Lung (tissue), 12 donors: ENCODE data around the gene ATP7B. TPM values are rescaled to one million over a fixed set of nuclear protein-coding genes. Genes with fewer than 3 reads are reported as not detected.

Source experiments
- ATAC-seq: fragments of 200-7000 bp; cut with Tn5 transposase; one replicate; pipeline ENCODE4 v1.9.1; 2020; ENCODE audit warnings: moderate number of reproducible peaks; ENCODE audit not compliant: insufficient read depth, low FRiP score
- DNase-seq, 3 donors: peaks; one replicate each; pipeline ENCODE4 v3.0.0-alpha.2; 2013 to 2017
- H3K27ac ChIP-seq, 2 donors: one replicate each; pipeline ENCODE4 v1.5.1; 2013; ENCODE audit warnings: mild to moderate bottlenecking in 2 of 2, moderate library complexity in 2 of 2, control low read depth in 1 of 2, inconsistent platforms in 1 of 2, low read depth in 1 of 2, low read length in 1 of 2
- H3K27me3 ChIP-seq, 3 donors: one replicate each; pipeline ENCODE4 v1.5.1; 2013; ENCODE audit warnings: low read length in 2 of 3; ENCODE audit not compliant: control insufficient read depth in 3 of 3, insufficient read depth in 3 of 3
- H3K36me3 ChIP-seq, 4 donors: one replicate each; pipeline ENCODE4 v1.5.1; 2013; ENCODE audit warnings: low read length in 4 of 4, mild to moderate bottlenecking in 1 of 4, moderate library complexity in 1 of 4; ENCODE audit not compliant: control insufficient read depth in 4 of 4, insufficient read depth in 4 of 4
- H3K4me1 ChIP-seq, 5 donors: one replicate each; pipeline ENCODE4 v1.5.1; 2013; ENCODE audit warnings: low read length in 5 of 5, mild to moderate bottlenecking in 2 of 5, moderate library complexity in 1 of 5; ENCODE audit not compliant: control insufficient read depth in 5 of 5, insufficient read depth in 5 of 5
- H3K4me3 ChIP-seq: one replicate; pipeline ENCODE4 v1.5.1; 2013; ENCODE audit warnings: mild to moderate bottlenecking, control low read depth, moderate library complexity
- H3K9ac ChIP-seq, 2 donors: one replicate each; pipeline ENCODE4 v1.5.1; 2013; ENCODE audit warnings: low read length in 2 of 2, control low read depth in 1 of 2; ENCODE audit not compliant: insufficient read depth in 1 of 2
- H3K9me3 ChIP-seq, 4 donors: one replicate each; pipeline ENCODE4 v1.5.1; 2013; ENCODE audit warnings: low read length in 3 of 4, mild to moderate bottlenecking in 1 of 4, moderate library complexity in 1 of 4; ENCODE audit not compliant: control insufficient read depth in 4 of 4, insufficient read depth in 3 of 4
- WGBS, 2 donors: extraction: QIAGEN DNeasy Blood & Tissue Kit; methylation state at CpG; one replicate each; pipeline ENCODE4 v1.1.7; 2013; 5-methylcytosine and 5-hydroxymethylcytosine counted together
- polyA plus RNA-seq, 2 donors: library from polyadenylated mRNA; stranded (reverse); fragments of 200-250 nt; gene quantifications; one replicate each; pipeline ENCODE4 v1.2.1, GENCODE V29; 2013
- total RNA-seq, 2 donors: library from RNA; depleted of rRNA in 1 of 2; stranded (reverse); fragments of >200 nt in 1 of 2; gene quantifications; one replicate each; pipeline ENCODE4 v1.2.1, GENCODE V29; 2014 to 2021
- TF ChIP-seq, protein P1 (sequence below): IDR thresholded peaks from 2 replicates; pipeline ENCODE4 v1.5.1; 2012; ENCODE audit warnings: mild to moderate bottlenecking; ENCODE audit errors: control extremely low read depth, extremely low read depth
- donor health status: control.
- donor health status: control.
- donor health status: Bipolar disorder and iron deficiency.
- donor health status: healthy.
- donor health status: DM: yes; HTN: yes; CAD: no.

Gene ATP7B
- total and polyA plus RNA-seq, 4 donors = 1.4 to 10.2 (median 4.4) TPM

GRCh38 chr13:51914137-51914493, 97.1 kb downstream of the ATP7B start:
- H3K9ac ChIP-seq = no peak overlapping the region
- ATAC-seq = no peak
- H3K27ac ChIP-seq = no peak overlapping the region
- 76 to 85% methylated on average over 7 of the region's 7 CpGs for WGBS, 2 donors
- H3K36me3 ChIP-seq = peaks cover 0 to 1% (median 0%) of the 10 kb centered on the region in 4 donors
- TF ChIP-seq, protein P1, sequence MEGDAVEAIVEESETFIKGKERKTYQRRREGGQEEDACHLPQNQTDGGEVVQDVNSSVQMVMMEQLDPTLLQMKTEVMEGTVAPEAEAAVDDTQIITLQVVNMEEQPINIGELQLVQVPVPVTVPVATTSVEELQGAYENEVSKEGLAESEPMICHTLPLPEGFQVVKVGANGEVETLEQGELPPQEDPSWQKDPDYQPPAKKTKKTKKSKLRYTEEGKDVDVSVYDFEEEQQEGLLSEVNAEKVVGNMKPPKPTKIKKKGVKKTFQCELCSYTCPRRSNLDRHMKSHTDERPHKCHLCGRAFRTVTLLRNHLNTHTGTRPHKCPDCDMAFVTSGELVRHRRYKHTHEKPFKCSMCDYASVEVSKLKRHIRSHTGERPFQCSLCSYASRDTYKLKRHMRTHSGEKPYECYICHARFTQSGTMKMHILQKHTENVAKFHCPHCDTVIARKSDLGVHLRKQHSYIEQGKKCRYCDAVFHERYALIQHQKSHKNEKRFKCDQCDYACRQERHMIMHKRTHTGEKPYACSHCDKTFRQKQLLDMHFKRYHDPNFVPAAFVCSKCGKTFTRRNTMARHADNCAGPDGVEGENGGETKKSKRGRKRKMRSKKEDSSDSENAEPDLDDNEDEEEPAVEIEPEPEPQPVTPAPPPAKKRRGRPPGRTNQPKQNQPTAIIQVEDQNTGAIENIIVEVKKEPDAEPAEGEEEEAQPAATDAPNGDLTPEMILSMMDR = no peak
- H3K9me3 ChIP-seq = no peaks in the 10 kb centered on the region
- DNase-seq = no peak
- H3K4me3 ChIP-seq = no peak overlapping the region
- H3K27me3 ChIP-seq = no peaks in the 10 kb centered on the region
- H3K4me1 ChIP-seq = peaks cover 0 to 6% (median 0%) of the 10 kb centered on the region in 5 donors

DNA sequence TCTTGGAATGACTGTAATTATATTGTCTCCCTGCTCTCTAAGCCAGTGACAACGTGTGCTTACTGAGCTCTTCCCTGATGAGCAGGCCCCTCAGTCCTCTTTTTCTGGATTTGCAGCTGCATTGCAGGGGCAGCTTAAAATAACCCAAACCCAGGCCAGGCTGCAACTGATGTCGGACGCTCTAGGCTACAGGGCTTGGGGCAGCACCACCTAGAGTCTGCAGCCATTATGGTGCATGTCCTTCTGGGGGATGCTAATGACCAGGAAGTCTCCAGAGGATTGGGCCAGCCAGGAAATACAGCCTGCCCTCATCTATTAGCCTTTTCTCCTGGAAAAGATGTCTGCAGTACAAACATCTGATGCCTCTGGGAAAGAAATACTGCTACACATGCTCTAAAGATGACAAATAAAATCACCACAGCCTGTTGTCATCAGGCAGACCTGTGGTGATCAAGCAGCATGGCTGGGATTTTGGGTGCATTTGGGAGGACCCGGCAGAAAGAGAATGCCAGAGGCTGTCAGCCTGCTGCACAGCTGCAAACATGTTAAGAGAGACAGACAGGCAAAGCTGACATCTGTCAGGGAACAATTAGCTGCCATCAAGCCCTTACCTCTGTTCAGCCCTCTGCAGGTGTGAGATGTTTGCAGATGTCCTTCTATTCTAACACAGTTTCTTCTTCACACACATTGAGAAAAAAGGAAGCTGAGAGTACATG, 97.7 kb downstream of the ATP7B start:
- no peak overlapping the region for H3K9ac ChIP-seq
- H3K9me3 ChIP-seq = no peaks in the 10 kb centered on the region
- peaks cover 0 to 6% (median 0%) of the 10 kb centered on the region in 5 donors for H3K4me1 ChIP-seq
- ATAC-seq (no peak), DNase-seq (peak in 2 of 3 donors; percentile 11 to 17)
- peaks cover 0 to 1% (median 0%) of the 10 kb centered on the region in 4 donors for H3K36me3 ChIP-seq
- TF ChIP-seq, protein P1 = no peak
- 70 to 81% methylated on average over 4 of the region's 4 CpGs for WGBS, 2 donors
- no peak overlapping the region for H3K27ac ChIP-seq
- H3K27me3 ChIP-seq = no peaks in the 10 kb centered on the region
- H3K4me3 ChIP-seq = no peak overlapping the region

GRCh38 chr13:51912511-51913225, 98.6 kb downstream of the ATP7B start:
- no peak overlapping the region for H3K9ac ChIP-seq
- peak; percentile 11 to 22 (median 13) for DNase-seq
- H3K27me3 ChIP-seq = no peaks in the 10 kb centered on the region
- H3K4me3 ChIP-seq = no peak overlapping the region
- peaks cover 0 to 6% (median 0%) of the 10 kb centered on the region in 5 donors for H3K4me1 ChIP-seq
- no peak for ATAC-seq
- TF ChIP-seq, protein P1 = no peak
- peaks cover 0 to 1% (median 0%) of the 10 kb centered on the region in 4 donors for H3K36me3 ChIP-seq
- H3K9me3 ChIP-seq = no peaks in the 10 kb centered on the region
- H3K27ac ChIP-seq = no peak overlapping the region
- 71% methylated on average over 11 of the region's 11 CpGs for WGBS, 2 donors
